GM10847 (cell line): ENCODE data around the gene USP28.
A peak's percentile ranks its signal among the peaks of the same experiment; 100 is the strongest.

ENCODE experiments used
- POLR2A ChIP-seq: IDR thresholded peaks from 2 replicates; pipeline ENCODE4 v1.6.1; 2011; ENCODE audit not compliant: insufficient read length; ENCODE audit errors: extremely low read depth

The USP28 gene

DNA sequence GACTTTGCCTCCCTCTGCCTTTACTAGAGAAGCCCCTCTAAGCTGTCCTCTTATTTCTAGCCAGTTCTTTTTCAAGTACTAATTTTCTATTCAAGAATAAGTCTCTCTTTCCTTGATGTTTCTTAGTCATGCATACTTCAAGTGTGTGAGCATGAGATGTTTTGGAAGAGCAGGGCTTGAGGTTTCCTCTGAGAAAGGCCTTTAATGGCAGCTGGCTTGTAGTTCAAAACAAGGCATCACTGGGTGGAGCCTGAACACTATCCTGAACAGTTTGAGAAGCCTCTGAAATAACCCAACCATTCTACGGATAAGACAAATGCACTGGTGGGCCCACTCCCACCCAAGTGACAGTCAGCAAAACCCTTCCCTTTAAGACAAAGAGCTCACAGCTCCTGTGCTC is 58.2 kb downstream of the USP28 start:
- no peak for TF ChIP-seq POLR2A

DNA sequence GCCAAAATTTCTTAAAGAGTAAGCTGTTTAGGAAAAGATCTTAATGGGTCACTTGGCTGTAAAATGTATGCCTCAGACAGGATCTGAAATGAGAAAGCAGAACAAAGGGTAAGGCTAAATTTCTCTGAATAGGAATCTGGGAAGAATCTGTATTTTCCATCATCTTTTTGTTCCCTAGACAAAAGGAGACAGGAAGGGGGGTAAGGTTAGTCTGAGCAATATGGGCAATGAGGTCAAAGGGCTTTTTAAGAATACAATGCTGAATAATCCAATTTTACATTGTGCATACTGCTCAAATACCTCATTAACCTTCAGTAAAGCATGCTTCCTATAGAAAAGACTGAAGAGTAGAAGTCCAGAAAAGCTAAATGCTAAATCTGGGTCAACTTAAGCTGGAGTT is 61.2 kb downstream of the USP28 start:
- TF ChIP-seq POLR2A, result no peak

DNA sequence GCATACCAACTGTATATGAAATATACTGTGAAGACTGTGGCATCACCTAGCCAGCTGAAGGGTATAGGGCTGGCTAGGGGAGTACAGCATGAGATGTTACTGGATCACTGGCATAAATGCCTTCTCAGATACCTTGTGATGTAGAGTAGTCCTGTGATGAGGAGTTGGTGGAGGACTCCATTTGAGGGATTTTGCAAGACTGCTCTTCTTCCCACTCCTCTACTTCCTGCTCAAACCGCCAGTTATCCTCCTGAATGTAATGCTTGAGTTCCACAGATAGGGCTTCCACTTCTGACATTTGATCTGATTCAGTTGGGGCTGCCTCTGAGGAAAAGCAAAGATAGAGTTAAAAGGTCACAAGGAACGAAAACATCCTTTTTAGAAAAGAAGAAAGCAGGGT is 66.4 kb downstream of the USP28 start:
- no peak for TF ChIP-seq POLR2A

DNA sequence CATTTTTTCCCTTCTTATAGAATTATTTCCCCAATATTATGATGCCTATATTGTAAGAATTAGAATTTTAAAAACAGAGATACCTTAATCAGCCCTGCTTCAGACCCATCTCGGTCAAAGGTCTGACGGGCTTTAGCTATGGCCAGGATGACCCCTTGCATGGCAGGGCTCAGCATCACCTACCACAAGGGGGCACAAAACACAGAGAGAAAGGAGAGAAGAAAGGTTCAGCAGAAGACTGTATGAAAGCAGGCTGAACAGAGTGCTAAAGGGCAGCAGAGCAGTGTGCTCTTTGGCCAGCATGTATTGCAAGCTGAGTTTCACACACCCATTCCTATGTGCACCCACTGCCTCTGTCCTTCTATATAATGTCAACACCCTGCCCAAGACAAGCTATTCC is 69.0 kb downstream of the USP28 start:
- TF ChIP-seq POLR2A, result no peak

DNA sequence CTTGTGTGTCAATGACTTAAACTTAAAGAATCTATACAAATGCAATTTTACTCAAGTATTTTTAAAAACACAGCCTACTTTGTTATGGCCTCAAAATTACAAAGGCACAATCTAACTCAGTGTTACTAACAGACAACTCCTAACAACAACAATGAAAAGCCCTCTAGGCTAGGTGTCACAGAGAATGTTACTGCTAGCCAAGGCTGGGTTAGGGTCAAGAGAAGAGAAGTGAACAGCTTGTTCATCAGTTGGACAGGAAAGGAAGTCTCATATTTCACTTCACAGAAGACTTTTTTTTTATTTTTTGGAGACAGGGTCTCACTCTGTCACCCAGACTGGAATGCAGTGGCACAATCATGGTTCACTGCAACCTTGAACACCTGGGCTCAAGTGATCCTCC is 69.7 kb downstream of the USP28 start:
- no peak for TF ChIP-seq POLR2A

DNA sequence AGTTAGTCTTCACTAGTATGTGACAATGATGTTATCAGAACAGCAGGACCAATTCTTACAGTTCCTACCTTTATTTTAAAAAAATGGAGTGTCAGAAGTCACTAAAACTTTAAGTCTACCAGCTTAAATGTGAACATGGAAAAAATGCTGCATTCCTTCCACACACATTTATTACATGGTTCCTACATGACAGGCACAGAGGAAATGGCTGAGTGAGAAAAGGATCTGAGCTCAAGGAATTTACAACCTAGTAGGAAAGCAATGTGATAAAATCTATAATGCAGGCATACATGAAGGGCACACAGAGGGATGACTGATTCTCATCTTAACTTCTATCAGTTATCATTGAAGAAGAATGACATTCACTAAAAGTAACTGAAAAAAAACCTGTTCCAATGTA is 72.8 kb downstream of the USP28 start:
- no peak for TF ChIP-seq POLR2A

DNA sequence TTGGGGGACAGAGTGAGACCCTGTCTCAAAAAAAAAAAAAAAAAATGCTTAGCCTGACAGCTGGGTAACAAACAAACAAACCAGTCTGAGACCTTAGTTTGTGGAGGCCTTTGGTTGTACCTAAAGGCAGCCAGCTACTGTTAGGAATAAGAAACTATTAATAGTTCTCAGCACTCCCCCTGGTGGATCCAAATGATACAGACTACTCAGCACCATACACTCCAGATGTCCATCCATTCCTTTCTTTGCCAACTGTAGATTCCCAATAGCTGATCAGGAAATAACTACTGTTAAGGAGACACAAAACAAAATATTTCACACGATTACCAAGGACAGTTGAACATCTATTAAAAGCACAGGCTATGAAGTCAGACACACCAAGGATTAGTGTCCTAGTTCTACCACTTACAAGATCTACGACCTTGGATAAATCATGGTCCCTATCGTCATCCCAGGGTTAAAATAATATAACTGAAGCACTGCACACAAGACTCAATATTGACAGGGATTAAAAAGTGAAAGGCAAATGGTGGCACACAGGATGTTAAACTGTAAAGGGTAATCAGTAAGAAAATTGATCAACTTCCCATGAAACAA is 78.6 kb downstream of the USP28 start:
- no peak for TF ChIP-seq POLR2A

DNA sequence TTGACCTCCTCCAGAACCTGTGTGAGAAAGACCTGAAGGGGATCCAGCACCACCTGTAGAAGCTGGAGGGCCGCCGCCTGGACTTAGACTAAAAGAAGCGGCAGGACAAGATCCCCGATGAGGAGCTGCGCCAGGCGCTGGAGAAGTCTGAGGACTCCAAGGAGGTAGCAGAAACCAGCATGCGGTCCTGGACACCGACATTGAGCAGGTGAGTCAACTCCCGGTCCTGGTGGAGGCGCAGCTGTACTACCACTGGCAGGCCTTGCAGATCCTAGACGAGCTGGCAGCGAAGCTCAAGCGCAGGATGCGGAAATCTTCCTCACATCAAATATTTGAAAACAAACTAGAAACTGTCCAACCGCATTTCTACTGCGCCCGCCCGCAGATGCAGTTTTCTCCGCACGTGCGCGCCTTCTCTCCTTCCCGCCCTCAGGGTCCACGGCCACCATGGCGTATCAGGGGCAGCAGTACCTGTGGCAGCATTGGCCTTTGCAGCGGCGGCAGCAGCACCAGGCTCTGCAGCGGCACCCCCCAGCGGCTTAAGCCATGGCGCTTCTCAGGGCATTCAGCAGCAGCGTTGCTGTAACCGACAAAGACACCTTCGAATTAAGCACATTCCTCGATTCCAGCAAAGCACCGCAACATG is 85.6 kb downstream of the USP28 start:
- no peak for TF ChIP-seq POLR2A

DNA sequence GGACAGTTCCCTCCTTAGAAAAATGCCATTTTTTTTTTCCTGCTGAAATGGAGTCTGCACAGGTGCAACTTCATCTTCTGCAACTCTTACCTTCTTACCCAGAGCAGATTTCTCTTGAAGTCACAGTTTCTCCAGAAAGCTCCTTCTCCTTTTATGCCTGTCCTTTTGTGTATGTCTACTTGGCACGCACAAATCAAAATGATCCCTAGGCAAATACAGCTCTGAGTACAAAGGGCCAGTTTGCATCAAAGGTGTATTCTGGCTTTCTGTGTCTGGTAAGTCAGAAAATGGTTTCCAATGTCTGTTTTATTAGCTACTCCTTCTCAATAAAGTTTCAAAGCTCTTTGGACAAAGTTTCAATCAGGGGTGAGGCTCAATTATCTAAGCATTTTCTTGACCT is 93.2 kb downstream of the USP28 start:
- TF ChIP-seq POLR2A, result no peak

DNA sequence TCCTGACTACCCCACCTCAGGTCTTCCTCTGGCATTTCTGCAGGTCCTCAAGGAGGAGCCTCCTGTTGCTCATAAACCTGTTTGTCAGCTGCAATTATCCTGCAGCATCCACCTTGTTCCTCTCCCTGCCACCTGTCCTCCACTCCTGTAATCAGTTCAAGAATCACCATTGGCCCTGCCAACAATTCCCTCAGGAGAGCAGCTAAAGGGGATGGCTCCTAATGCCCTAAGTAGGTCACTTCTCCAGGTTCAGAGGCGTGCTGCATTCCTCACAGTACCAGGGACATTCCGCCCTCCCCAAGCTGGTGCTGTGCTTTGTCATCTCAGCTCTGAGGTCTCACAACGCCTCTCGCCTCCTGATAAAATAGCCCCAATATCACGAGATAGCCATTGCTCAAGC is 93.7 kb downstream of the USP28 start:
- no peak for TF ChIP-seq POLR2A

DNA sequence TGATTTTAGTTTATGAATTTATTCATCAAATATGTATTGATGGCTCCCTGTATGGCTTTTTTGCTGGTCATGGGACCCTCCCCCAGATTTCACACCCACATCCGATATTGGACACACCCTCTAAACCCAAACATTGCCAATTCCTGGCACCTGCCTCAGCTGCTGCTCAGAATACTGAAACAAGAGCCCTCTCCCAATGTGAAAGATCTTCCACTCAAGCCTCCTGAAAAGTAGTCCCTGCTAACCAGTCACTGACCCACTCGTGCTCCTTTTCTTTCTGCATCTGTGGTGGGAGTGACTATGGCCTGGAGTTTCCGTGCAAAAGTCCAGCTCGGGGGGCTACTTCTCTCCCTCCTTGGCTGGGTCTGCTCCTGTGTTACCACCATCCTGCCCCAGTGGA is 95.9 kb downstream of the USP28 start, which contains the start of gene CLDN25:
Gene CLDN25, plus strand, starts transcription at position 301 of the 400 bp plus-strand sequence. Its CDS starts 0 bp downstream, at position 301.
- TF ChIP-seq POLR2A, result no peak

DNA sequence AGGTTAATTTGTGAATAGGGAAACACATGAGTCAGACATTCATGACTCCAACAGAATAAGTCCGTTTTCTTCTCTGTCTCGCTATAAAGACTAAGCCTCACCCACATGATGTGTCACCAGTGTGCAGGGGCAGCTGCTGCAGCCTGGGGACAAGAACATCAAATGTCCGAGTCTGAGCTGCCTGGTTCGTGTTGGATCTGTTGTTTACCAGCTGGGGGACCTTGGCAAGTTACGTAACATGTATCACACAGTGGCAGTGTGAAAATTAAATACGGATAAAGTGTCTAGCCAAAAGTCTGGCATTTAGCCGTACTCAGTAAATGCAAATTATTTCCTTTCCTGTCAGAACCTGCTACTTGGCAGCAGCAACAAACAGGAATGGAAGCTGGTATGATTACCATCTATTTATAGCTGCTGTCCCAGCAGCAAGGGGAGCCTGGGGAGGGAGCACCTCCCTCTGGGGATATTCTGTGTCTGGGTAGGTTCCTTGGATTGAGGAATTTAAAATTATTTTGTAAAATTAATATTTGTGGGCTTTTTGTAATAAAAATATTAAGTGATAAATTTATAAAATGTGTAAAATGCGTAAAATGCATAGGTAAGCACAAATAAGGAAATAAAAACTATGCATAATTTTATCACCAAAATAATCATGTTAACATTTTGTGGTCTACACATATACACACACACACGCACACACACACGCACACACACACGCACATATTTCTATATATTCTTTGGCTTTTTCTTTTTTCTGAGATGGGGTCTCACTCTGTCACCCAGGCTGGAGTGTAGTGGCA is 97.1 kb downstream of the USP28 start:
- TF ChIP-seq POLR2A, result no peak

DNA sequence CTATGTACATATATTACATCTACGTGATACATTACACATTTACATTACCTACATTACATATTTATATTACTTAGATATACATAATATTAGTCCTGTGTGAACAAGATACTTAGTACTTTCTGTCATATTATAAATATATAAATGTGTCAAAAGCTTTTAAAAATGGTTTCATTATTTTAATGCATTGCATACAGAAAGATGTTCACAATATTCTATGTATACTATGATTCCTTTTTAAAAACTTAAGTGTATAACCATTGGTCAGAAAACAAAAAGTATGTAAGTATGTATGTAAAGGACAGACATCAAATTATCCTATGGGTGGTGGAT is 101.2 kb downstream of the USP28 start:
- TF ChIP-seq POLR2A, result no peak

DNA sequence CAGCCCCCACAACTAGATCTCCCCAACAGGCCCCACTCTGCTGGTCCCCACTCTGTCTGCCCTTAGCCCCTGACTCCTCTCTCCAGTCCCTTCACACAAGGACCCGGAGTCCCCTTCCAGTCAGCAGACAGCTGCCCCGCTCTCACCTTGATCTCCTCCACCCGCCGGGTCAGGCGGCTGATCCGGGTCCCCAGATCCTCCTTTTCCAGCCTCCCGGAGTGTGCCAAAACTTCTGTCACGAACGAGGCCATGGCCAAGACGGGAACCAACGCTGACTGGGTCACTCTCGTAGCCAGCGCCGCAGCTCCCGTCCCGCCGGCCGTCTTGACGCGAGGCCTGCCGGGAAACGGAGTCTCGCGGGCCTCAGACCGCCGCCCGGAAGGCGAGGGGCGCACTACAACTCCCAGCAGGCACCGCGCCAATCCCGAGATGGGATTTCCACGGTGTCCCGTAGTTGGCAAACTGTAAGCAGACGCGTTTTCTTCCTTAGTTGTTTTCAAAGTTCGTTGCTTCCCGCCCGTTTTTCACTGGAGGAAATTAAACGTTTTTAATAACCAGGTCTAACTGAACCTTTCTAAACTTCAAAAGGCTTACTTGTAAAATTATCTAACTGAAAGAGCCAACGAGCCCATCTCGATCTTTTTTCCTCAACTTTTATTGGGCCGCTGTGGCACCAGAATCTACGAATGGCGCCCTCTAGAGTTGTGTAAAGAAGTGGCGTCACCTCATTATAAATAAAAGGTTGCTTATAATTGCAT is 101.8 kb downstream of the USP28 start, which contains the start of gene ZW10:
Gene ZW10, minus strand, starts transcription at position 277 of the 758 bp plus-strand sequence. Its CDS starts 26 bp downstream, at position 251.
- peak; percentile 52 for TF ChIP-seq POLR2A

DNA sequence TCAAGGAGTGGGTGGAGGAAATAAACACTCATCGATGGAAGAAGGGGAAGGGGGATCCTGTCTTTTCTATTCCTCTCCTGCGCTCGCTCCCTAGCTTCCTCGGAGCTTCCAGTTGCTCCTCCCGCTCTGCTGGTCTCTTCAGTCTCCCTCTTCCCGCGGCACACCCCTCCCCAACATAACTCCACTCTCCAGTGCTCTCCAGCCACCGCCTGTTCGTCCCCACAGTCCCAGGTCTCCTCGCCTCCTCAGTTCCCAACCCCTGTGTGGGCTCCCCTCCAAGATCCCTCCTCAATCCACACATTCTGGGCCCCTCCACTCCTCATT is 102.3 kb downstream of the USP28 start:
- no peak for TF ChIP-seq POLR2A

DNA sequence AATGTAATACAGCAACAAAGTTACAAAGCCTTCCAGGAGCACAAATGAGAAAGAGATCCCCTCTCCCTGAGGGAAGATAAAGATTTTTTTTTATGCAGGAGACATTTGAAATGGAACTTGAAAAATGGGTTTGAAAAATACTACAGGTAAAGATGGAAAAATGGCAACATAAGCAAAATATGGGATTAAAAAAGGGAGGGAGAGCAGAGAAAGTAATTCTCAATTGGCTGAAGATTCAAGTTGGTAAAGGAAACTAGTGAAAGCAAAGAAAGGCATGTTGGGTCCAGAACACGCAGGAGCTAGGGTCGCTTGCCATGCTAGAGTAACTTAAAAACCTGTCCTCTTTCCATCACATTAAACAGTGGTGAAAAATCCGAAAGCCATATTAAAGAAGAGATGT is 103.4 kb downstream of the USP28 start:
- no peak for TF ChIP-seq POLR2A
